ENCODE results near the gene PHETA1.
"Not testable (repeated sequence)": the region's sequence is repeated elsewhere in the genome, so short reads cannot be mapped to it uniquely, and the experiment has no call there.

PHETA1 gene

GRCh38 chr12:111352296-111352993, 16.4 kb downstream of the PHETA1 start:
- in situ Hi-C loops (cut with MboI; ENCODE audit: low sequenced_read_pairs), result no loop called here

GRCh38 chr12:111351026-111351425, 17.9 kb downstream of the PHETA1 start:
- in situ Hi-C loops (cut with MboI; ENCODE audit: low sequenced_read_pairs), result no loop called here

- in situ Hi-C loops (cut with MboI; ENCODE audit: low sequenced_read_pairs), result no loop called here
Observed at GRCh38 chr12:111349748-111350520, 19.0 kb downstream of the PHETA1 start.

GRCh38 chr12:111349101-111349747, 19.7 kb downstream of the PHETA1 start:
- in situ Hi-C loops (cut with MboI; ENCODE audit: low sequenced_read_pairs), result no loop called here

DNA sequence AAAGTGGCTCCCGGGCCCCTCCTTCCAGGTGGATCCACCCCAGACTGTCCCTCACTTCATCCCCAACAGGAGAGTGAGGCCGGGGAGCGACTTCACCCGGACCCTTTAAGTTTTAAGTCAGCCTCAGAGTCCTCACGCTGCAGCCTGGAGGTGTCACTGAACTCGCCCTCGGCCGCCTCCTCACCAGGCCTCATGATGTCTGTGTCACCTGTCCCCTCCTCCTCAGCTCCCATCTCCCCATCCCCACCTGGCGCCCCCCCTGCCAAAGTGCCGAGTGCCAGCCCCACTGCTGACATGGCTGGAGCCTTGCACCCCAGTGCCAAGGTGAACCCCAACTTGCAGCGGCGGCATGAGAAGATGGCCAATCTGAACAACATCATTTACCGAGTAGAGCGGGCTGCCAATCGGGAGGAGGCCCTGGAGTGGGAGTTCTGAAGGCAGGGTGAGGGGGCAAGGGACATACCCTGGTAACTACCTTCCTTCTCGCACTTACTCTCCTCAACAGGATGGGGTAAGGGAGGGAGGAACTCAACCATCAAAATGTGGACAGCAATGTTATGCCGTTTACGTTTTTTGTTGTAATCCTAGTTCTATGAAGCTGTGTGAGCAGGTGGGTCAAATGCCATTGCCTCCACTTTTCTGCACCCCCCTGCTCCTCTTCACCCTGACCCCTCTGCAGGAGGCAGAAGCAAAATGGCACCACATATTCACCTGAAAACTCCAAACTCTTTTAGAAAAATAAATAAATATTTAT, 20.8 kb downstream of the PHETA1 start:
- in situ Hi-C loops (cut with MboI; ENCODE audit: low sequenced_read_pairs), result no loop called here

DNA sequence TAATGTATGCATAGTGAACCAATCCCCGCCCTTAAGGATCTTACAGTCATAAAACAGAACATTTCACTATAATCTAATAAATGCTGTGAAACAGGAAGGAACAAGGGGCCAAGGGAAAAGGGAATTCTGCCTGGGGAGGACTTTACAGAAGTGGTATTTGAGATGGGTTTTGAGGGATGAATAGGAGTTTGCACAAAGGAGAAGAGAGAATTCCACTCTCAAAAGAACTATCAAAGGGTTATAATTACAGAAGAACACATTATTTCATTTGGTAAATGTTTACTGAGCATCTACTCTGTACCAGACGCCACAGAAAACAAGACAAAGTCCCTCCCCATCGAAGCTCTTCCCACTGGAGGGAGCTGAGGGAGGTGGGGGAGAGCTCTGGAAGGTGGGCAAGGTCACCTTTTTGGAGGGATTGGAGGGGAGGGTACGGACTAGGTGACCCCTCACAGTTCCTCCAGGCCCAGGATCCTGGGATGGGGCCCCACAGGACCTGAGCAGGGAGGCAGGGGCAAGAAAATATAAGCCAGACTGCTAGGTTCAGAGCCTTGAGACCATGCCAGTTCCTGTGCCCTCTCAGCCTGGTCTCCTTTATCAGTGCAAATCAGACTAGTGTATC, 24.5 kb downstream of the PHETA1 start:
- in situ Hi-C loops (cut with MboI; ENCODE audit: low sequenced_read_pairs), result no loop called here

DNA sequence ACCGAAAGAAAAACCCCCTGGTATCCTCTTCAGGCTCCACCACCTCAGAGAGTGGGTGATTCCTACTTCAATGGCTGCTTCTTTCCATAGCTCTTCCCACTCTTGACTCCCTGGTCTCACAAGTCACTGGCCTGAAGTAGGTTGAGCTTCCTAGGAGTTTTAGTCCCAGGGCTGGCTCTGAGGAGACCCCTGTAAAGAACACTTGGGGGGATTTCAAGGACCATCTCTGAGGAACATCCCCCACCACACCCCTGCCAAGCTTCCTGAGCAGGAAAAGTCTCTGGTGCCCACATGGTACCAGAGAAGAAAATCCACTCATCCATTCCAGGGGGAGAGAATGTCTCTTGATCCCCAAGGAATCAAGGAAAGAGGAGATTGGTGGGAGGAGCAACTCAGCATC, 25.7 kb downstream of the PHETA1 start:
- in situ Hi-C loops (cut with MboI; ENCODE audit: low sequenced_read_pairs), result no loop called here

DNA sequence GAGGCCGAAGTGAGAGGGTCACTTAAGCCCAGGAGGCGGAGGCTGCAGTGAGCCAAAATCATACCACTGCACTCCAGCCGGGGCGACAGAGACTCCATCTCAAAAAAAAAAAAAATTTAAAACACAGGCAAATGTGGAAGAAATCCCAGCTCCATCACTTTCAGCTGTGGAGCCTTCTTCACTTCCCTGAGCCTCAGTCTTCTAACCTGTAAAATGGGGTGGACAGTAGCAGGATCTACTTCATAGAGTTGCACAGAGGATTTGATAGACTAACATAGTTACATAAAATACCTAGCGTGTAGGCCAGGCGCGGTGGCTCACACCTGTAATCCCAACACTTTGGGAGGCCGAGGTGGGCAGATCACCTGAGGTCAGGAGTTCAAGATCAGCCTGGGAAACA, 26.5 kb downstream of the PHETA1 start:
- in situ Hi-C loops (cut with MboI; ENCODE audit: low sequenced_read_pairs), result no loop called here

DNA sequence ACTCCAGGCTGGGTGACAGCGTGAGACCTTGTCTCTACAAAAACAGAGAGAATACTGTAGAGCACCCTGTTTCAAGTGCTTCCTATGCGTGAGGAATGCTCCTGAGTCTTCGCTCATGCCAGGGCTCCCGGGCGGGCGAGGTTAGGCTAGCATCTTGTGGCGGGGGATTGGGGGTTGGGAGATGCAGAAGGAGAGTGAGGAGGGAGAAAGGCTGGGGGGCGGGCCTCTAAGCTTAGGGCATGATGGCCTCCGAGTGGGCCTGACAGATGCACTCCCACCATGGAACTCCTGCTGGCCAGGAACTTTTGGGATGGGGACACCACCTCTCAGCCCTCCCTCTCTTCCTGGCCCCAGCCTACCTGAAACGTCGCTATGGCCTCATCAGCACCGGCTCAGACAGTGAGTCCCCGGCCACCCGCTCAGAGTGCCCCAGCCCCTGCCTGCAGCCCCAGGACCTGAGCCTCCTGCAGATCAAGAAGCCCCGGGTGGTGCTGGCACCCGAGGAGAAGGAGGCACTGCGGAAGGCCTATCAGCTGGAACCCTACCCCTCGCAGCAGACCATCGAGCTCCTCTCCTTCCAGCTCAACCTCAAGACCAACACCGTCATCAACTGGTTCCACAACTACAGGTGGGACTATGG, 27.3 kb downstream of the PHETA1 start:
- in situ Hi-C loops (cut with MboI; ENCODE audit: low sequenced_read_pairs), result no loop called here

- in situ Hi-C loops (cut with MboI; ENCODE audit: low sequenced_read_pairs), result not testable (repeated sequence)
Observed at GRCh38 chr12:111340680-111341079, 28.2 kb downstream of the PHETA1 start.

- in situ Hi-C loops (cut with MboI; ENCODE audit: low sequenced_read_pairs), result no loop called here
Observed at GRCh38 chr12:111340231-111340630, 28.7 kb downstream of the PHETA1 start.

DNA sequence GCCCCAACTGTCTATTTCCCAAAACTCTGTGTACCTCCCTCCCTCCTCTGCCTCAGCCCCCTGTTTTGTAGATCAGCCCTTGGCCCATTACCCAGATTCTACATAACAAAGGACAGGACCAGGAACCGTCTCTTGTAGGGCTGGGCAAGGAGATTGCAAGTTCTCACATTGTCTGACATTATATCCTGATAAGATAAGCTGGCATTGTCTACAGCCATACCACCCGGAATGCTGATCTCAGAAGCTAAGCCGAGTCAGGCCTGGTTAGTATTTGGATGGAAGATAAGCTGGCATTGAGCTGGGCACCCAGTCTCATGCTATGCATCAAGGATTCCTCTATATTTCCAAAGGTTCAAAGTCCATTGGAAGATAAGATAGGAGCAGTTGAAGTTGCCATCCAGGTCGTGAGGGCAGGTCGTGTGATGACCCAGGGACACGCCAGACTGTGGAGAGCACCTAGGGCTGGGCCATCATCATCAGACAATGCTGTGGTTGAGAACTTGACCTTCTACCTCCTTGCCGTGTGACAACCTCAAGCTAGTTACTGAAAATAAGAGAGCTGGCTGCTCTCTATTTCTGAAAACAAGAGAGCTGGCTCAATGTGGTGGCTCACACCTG, 29.5 kb downstream of the PHETA1 start:
- in situ Hi-C loops (cut with MboI; ENCODE audit: low sequenced_read_pairs), result no loop called here

DNA sequence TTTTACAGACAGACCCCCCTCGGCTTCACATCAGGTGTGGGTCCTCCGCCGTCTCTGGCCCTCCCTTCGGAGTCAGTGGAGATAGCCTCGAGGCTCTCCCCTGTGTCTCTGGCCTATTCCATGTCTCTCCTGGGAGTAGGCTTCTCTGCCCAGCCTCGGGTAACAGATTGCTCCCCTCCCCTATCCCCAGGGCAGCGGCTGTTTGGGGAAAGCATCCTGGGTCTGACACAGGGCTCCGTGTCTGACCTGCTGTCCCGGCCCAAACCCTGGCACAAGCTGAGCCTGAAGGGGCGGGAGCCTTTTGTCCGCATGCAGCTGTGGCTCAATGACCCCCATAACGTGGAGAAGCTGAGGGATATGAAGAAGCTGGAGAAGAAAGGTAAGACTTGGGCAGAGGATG, 30.8 kb downstream of the PHETA1 start:
- in situ Hi-C loops (cut with MboI; ENCODE audit: low sequenced_read_pairs), result no loop called here

- in situ Hi-C loops (cut with MboI; ENCODE audit: low sequenced_read_pairs), result no loop called here
Observed at GRCh38 chr12:111337371-111337770, 31.5 kb downstream of the PHETA1 start.

- in situ Hi-C loops (cut with MboI; ENCODE audit: low sequenced_read_pairs), result not testable (repeated sequence)
Observed at GRCh38 chr12:111336411-111336810, 32.5 kb downstream of the PHETA1 start.

DNA sequence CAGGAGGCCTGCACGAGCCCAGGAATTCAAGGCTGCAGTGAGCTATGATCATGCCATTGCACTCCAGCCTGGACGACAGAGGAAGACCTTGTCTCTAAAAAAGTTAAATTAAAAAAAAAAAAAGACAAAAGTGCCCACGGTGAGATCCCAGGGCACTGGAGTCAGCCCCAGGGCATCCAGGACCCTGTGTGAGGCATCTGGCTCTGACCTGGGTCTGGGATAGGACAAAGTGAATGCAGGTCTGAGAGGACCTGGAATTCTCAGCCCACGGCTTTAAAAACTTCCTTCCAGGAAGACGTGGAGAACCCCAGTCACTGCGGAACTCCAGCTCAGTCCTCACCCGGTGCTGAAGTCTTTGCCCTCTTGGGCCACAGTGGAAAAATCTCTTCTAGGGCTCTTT, 33.1 kb downstream of the PHETA1 start:
- in situ Hi-C loops (cut with MboI; ENCODE audit: low sequenced_read_pairs), result no loop called here

DNA sequence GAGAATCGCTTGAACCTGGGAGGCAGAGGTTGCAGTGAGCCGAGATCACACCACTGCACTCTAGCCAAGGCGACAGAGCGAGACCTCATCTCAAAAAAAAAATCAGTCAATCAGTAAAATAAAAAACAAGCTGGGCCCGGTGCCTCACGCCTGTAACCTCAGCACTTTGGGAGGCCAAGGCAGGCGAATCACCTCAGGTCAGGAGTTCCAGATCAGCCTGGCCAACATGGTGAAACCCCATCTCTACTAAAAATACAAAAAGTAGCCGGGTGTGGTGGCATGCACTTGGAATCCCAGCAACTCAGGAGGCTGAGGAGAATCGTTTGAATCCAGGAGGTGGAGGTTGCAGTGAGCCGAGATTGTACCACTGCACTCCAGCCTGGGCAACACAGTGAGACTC, 33.6 kb downstream of the PHETA1 start:
- in situ Hi-C loops (cut with MboI; ENCODE audit: low sequenced_read_pairs), result not testable (repeated sequence)

DNA sequence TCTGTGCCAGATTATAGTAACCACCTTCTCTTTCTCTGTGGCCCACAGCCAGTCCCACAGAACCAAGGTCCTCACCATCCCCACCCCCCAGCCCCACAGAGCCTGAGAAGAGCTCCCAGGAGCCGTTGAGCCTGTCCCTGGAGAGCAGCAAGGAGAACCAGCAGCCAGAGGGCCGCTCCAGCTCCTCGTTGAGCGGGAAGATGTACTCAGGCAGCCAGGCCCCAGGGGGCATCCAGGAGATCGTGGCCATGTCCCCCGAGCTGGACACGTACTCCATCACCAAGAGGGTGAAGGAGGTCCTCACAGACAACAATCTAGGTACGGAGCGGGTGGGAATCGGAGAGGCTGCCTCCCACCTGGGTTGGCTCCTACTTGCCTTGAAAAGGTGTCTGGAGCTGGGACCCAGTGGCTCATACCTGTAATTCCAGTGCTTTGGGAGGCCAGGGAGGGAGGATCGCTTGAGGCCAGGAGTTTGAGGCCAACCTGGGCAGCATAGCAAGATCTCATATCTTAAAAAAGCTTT, 34.4 kb downstream of the PHETA1 start:
- in situ Hi-C loops (cut with MboI; ENCODE audit: low sequenced_read_pairs), result no loop called here

Measured in HL-60/S4 treated with retinoic acid at 250 ng/mL for 4 days and 3 days (cell line).